ENCODE data around the gene GMDS.

DNA sequence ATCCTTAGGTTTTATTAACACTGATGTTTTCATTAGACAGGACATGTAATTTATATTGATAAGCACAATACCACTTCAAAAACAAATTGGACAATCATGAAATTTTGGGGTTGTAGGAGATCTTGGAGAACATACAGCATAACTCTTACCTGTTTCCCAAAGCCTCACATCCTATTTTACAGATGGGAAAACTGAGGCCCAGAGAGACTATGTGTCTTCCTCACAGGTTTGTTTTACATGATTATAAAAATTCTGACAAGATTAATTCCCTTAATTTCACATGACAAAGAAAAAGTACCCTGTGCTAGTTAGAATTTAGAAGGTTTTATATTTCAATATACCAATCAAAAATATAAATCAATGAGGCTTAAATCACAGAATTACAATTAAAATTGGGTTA is 145.5 kb downstream of the GMDS start:
- TF ChIP-seq, protein P1, sequence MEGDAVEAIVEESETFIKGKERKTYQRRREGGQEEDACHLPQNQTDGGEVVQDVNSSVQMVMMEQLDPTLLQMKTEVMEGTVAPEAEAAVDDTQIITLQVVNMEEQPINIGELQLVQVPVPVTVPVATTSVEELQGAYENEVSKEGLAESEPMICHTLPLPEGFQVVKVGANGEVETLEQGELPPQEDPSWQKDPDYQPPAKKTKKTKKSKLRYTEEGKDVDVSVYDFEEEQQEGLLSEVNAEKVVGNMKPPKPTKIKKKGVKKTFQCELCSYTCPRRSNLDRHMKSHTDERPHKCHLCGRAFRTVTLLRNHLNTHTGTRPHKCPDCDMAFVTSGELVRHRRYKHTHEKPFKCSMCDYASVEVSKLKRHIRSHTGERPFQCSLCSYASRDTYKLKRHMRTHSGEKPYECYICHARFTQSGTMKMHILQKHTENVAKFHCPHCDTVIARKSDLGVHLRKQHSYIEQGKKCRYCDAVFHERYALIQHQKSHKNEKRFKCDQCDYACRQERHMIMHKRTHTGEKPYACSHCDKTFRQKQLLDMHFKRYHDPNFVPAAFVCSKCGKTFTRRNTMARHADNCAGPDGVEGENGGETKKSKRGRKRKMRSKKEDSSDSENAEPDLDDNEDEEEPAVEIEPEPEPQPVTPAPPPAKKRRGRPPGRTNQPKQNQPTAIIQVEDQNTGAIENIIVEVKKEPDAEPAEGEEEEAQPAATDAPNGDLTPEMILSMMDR (IDR thresholded peaks at IDR 0.05) = no peak
- no peak for TF ChIP-seq POLR2A (IDR thresholded peaks at IDR 0.05)
